ENCODE measurements around the gene DCTN4.

DNA sequence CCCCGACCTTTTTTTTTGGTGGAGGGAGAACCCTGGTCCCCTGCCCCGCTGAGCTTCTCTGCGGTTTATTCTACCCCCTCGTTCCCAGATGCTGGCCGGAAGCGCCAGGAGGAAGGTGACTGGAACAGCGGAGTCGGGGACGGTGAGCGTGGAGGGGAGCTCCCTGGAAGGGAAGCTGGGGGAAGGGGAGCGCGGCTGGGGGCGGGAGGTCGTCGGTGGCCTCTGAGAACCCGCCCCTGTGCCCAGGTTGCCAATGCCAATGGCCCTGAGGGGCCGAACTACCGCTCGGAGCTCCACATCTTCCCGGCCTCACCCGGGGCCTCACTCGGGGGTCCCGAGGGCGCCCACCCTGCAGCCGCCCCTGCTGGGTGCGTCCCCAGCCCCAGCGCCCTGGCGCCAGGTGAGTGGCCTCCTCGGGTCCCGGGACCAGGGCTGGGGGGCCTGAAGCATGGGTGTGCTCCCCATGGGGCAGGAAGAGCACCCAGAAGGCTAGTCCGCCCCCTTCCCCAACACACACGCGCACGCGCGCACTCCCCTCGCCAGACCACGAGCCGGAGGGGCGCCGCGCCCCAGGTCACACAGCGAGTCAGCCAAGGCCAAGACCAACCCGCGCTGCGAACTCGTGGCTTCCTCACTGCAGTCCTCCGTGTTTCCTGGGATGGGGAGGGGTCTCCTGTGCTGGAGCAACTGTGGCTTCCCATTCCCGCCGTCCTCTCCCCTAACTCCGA, 87.1 kb downstream of the DCTN4 start:
- TF ChIP-seq POLR2AphosphoS5 (IDR thresholded peaks at IDR 0.05; ENCODE audit: low read depth, low read length) (no peak), POLR2A (IDR thresholded peaks at IDR 0.05; ENCODE audit: low read depth, low read length) (no peak), POU2F2 (IDR thresholded peaks at IDR 0.05; ENCODE audit: low read depth, low read length) (no peak), TAF1 (IDR thresholded peaks at IDR 0.05; ENCODE audit: low read depth, low read length) (no peak), SPI1 (IDR thresholded peaks at IDR 0.05; ENCODE audit: low read depth, low read length) (no peak)

Measured in GM12891 (cell line).